SK-N-SH (cell line): ENCODE data around the gene SETBP1.

Experiments used
- CTCF ChIP-seq: fragments of 200-600 bp; sonication (generic); IDR thresholded peaks from 2 replicates; pipeline ENCODE4 v1.6.1; 2017; ENCODE audit warnings: antibody characterized with exemption, mild to moderate bottlenecking, moderate library complexity
- GATA2 ChIP-seq: sonication (generic); formaldehyde crosslinking; IDR thresholded peaks from 2 replicates; pipeline ENCODE4 v1.5.0; 2020; ENCODE audit warnings: mild to moderate bottlenecking, missing genetic modification reagents
- REST ChIP-seq: IDR thresholded peaks from 2 replicates; pipeline ENCODE4 v1.6.1; 2012; ENCODE audit warnings: mild to moderate bottlenecking, low read depth, low read length, moderate library complexity

GRCh38 chr18:45109706-45110105 is 429.0 kb downstream of the SETBP1 start:
- TF ChIP-seq GATA2 (CRISPR knock-in tag) (no peak), CTCF (no peak), REST (no peak)
